GM23338 (cell line): ENCODE measurements around the gene ZNF385B. TPM values are rescaled to one million over a fixed set of nuclear protein-coding genes. Genes with fewer than 3 reads are reported as not detected.
A peak's percentile ranks its signal among the peaks of the same experiment; 100 is the strongest.

ENCODE experiments used
- ATAC-seq: fragments of 200-7000 bp; cut with Tn5 transposase; 3 replicates; pipeline ENCODE4 v1.9.1; 2020
- DNase-seq: peaks from one replicate; pipeline ENCODE4 v3.0.0-alpha.2; 2015; ENCODE audit warnings: low spot score
- H2AFZ ChIP-seq: fragments of 200-600 bp; sonication (generic); 2 replicates; pipeline ENCODE4 v1.8.0; 2016; ENCODE audit warnings: antibody characterized with exemption, mild to moderate bottlenecking, moderate library complexity
- H3F3A ChIP-seq: fragments of 200-600 bp; sonication (generic); replicated peaks from 2 replicates; pipeline ENCODE4 v1.8.0; 2017; ENCODE audit warnings: antibody characterized with exemption, mixed run types, low read depth
- H3K27ac ChIP-seq: fragments of 200-600 bp; sonication (generic); 2 replicates; pipeline ENCODE4 v1.6.1; 2016; ENCODE audit warnings: low read depth
- H3K27me3 ChIP-seq: fragments of 200-600 bp; sonication (generic); 2 replicates; pipeline ENCODE4 v1.8.0; 2016; ENCODE audit warnings: mild to moderate bottlenecking, mixed run types, moderate library complexity; ENCODE audit not compliant: insufficient read depth
- H3K36me3 ChIP-seq: fragments of 200-600 bp; sonication (generic); 2 replicates; pipeline ENCODE4 v1.8.0; 2016; ENCODE audit warnings: mild to moderate bottlenecking; ENCODE audit not compliant: insufficient read depth
- H3K4me1 ChIP-seq: fragments of 200-600 bp; sonication (generic); 2 replicates; pipeline ENCODE4 v1.8.0; 2016; ENCODE audit warnings: mild to moderate bottlenecking, moderate library complexity; ENCODE audit not compliant: insufficient read depth
- H3K4me2 ChIP-seq: fragments of 200-600 bp; sonication (generic); 2 replicates; pipeline ENCODE4 v1.7.1; 2017; ENCODE audit warnings: mixed run types
- H3K4me3 ChIP-seq: fragments of 200-600 bp; sonication (generic); 2 replicates; pipeline ENCODE4 v1.6.1; 2016; ENCODE audit warnings: mixed run types
- H3K79me2 ChIP-seq: fragments of 200-600 bp; sonication (generic); replicated peaks from 2 replicates; pipeline ENCODE4 v1.8.0; 2017; ENCODE audit warnings: mild to moderate bottlenecking; ENCODE audit not compliant: insufficient read depth
- H3K9me2 ChIP-seq: fragments of 200-600 bp; sonication (generic); 2 replicates; pipeline ENCODE4 v1.8.0; 2017; ENCODE audit not compliant: insufficient read depth
- H4K20me1 ChIP-seq: fragments of 200-600 bp; sonication (generic); replicated peaks from 2 replicates; pipeline ENCODE4 v1.8.0; 2017; ENCODE audit warnings: mild to moderate bottlenecking; ENCODE audit not compliant: insufficient read depth
- H3K27ac Mint-ChIP-seq: 2 replicates; pipeline ENCODE4 v1.8.0; 2020; ENCODE audit warnings: inconsistent platforms, mild to moderate bottlenecking, moderate library complexity, mixed read lengths
- H3K27me3 Mint-ChIP-seq: 3 replicates; pipeline ENCODE4 v1.8.0; 2022; ENCODE audit warnings: low read depth, mild to moderate bottlenecking, moderate library complexity, mixed read lengths, inconsistent platforms; ENCODE audit not compliant: insufficient read depth, poor library complexity
- H3K36me3 Mint-ChIP-seq: 3 replicates; pipeline ENCODE4 v1.8.0; 2021; ENCODE audit warnings: low read depth, mild to moderate bottlenecking, inconsistent platforms, moderate library complexity, mixed read lengths
- H3K4me1 Mint-ChIP-seq: 3 replicates; pipeline ENCODE4 v1.8.0; 2020; ENCODE audit warnings: mild to moderate bottlenecking, inconsistent platforms, mixed read lengths
- H3K4me3 Mint-ChIP-seq: 3 replicates; pipeline ENCODE4 v1.8.0; 2021; ENCODE audit warnings: moderate library complexity, mild to moderate bottlenecking, inconsistent platforms, mixed read lengths
- H3K9me3 Mint-ChIP-seq: 3 replicates; pipeline ENCODE4 v1.8.0; 2020; ENCODE audit warnings: moderate library complexity, mild to moderate bottlenecking, inconsistent platforms, mixed read lengths
- CREB1 ChIP-seq: fragments of 250-450 bp; sonication (Bioruptor Pico); IDR thresholded peaks from 2 replicates; pipeline ENCODE4 v1.5.0; 2020; ENCODE audit warnings: low read depth, mild to moderate bottlenecking, moderate library complexity
- EZH2phosphoT487 ChIP-seq: fragments of 200-600 bp; sonication (generic); IDR thresholded peaks from one replicate; pipeline ENCODE4 v1.8.1; 2018; ENCODE audit warnings: antibody characterized with exemption; ENCODE audit not compliant: unreplicated experiment
- JUNB ChIP-seq: IDR thresholded peaks from one replicate; pipeline ENCODE4 v1.6.1; 2016; ENCODE audit warnings: antibody characterized with exemption; ENCODE audit not compliant: unreplicated experiment
- NANOG ChIP-seq: IDR thresholded peaks from 2 replicates; pipeline ENCODE4 v1.6.1; 2016; ENCODE audit warnings: antibody characterized with exemption, borderline replicate concordance
- REST ChIP-seq: IDR thresholded peaks from one replicate; pipeline ENCODE4 v1.6.1; 2018; ENCODE audit warnings: antibody characterized with exemption; ENCODE audit not compliant: unreplicated experiment
- STAT1 ChIP-seq: IDR thresholded peaks from one replicate; pipeline ENCODE4 v1.6.1; 2016; ENCODE audit warnings: antibody characterized with exemption; ENCODE audit not compliant: unreplicated experiment
- ZNF114 ChIP-seq: fragments of 250-450 bp; sonication (Bioruptor Pico); IDR thresholded peaks from 2 replicates; pipeline ENCODE4 v1.5.0; 2020; ENCODE audit warnings: mild to moderate bottlenecking, moderate library complexity
- ZNF331 ChIP-seq: fragments of 250-450 bp; sonication (Bioruptor Pico); IDR thresholded peaks from 2 replicates; pipeline ENCODE4 v1.5.0; 2020; ENCODE audit warnings: low read depth, mild to moderate bottlenecking, moderate library complexity
- ZNF462 ChIP-seq: fragments of 250-450 bp; sonication (Bioruptor Pico); IDR thresholded peaks from 2 replicates; pipeline ENCODE4 v1.5.0; 2020; ENCODE audit warnings: mild to moderate bottlenecking, moderate library complexity
- polyA plus RNA-seq: library from polyadenylated mRNA; unstranded; fragments of >200 nt; fragmentation: Nextera tagmentation; extraction: Ambion mirVana; gene quantifications from 2 replicates; pipeline ENCODE4 v1.2.1, GENCODE V29; 2016
- total RNA-seq: library from RNA; depleted of rRNA; stranded (reverse); fragments of >200 nt; shearing (Covaris generic); gene quantifications from 2 replicates; pipeline ENCODE4 v1.2.3, GENCODE V29; 2014
- TF ChIP-seq, protein P1 (sequence below), 2 experiments: fragments of 200-600 bp in 1 of 2; sonication (generic) in 1 of 2; conservative IDR thresholded peaks; 2 replicates each; pipeline versions ENCODE4 v1.5.1 to v1.6.1; 2016 to 2017; ENCODE audit warnings: antibody characterized with exemption in 2 of 2, low read depth in 2 of 2, mild to moderate bottlenecking in 2 of 2, moderate library complexity in 1 of 2

The ZNF385B gene
- total and polyA plus RNA-seq, 2 experiments from 2014 or later: 1.5 to 4.6 TPM

DNA sequence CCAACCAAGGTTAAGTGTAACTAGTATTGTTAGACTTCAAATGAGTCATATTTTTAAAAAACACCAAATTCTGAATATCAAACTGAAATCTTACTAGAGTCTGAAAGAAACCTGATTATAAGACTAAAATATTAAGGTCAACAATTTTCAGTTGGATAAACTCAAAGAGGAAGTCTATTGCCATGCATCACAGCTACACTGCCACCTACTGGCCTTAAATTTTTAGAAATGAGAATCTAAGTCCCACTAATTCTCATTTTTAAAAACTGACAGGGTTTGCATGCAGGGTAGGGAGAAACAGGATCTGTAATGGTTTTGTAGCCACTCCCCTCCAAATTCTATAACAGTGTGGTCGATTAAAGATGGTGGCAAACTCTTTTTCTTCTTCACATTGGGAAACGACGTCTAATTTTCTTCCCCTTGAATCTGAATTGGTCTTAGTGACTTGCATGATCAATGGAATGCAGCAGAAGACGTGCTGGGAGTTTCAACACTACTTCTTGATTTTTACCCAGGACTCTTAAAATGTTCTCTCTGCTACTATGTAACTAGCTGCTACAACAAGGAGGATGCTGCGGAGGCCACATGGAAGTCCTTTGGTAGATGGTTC is 420.7 kb downstream of the ZNF385B start:
- Histone ChIP-seq H3K36me3 (no peaks in the 10 kb centered on the region), H3K9me2 (no peaks in the 10 kb centered on the region), H3F3A (no peaks in the 10 kb centered on the region), H3K27me3 (no peaks in the 10 kb centered on the region), H4K20me1 (no peaks in the 10 kb centered on the region), H3K4me3 (no peak overlapping the region), H3K79me2 (no peaks in the 10 kb centered on the region), H2AFZ (no peak overlapping the region), H3K4me2 (peak overlapping the region; percentile 59; the same call in 1 of the 2 replicates), H3K4me1 (peaks cover 55% of the 10 kb centered on the region), H3K27ac (no peak overlapping the region)
- peaks cover 42% of the 10 kb centered on the region for H3K4me1 Mint-ChIP-seq
- H3K27ac Mint-ChIP-seq: peak overlapping the region; percentile 41; the same call in 1 of the 2 replicates
- H3K9me3 Mint-ChIP-seq: no peaks in the 10 kb centered on the region
- no peak overlapping the region for H3K4me3 Mint-ChIP-seq
- H3K36me3 Mint-ChIP-seq: no peaks in the 10 kb centered on the region
- no peak for TF ChIP-seq JUNB
- TF ChIP-seq, protein P1, sequence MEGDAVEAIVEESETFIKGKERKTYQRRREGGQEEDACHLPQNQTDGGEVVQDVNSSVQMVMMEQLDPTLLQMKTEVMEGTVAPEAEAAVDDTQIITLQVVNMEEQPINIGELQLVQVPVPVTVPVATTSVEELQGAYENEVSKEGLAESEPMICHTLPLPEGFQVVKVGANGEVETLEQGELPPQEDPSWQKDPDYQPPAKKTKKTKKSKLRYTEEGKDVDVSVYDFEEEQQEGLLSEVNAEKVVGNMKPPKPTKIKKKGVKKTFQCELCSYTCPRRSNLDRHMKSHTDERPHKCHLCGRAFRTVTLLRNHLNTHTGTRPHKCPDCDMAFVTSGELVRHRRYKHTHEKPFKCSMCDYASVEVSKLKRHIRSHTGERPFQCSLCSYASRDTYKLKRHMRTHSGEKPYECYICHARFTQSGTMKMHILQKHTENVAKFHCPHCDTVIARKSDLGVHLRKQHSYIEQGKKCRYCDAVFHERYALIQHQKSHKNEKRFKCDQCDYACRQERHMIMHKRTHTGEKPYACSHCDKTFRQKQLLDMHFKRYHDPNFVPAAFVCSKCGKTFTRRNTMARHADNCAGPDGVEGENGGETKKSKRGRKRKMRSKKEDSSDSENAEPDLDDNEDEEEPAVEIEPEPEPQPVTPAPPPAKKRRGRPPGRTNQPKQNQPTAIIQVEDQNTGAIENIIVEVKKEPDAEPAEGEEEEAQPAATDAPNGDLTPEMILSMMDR (conservative IDR thresholded peaks at IDR 0.05; ENCODE audit: low read depth in 2 of 2): peak; percentile 64 to 89
- peaks cover 3% of the 10 kb centered on the region for H3K27me3 Mint-ChIP-seq
- peak; percentile 78 for DNase-seq
- ATAC-seq: no peak

DNA sequence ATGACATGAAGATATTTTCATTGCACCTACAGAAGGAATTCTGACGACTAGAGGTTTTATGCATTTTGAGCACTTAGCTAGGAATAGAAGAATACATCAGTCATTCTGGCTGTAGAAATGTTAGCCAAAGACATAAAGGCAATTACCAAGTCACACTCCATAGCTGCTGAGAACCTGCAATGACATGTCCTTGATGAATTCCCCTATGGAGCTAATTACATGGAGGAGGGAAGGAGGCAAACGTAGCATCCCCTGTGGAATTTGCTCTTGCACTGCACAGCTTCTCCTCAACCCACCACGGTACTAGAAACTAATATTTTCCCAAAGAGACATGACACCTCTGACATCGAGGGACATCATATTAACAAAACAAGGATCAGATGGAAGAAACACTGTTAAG is 422.8 kb downstream of the ZNF385B start:
- H3K4me1 ChIP-seq: peaks cover 51% of the 10 kb centered on the region
- no peak for TF ChIP-seq ZNF114 (CRISPR knock-in tag)
- TF ChIP-seq NANOG: no peak
- no peak for TF ChIP-seq CREB1 (CRISPR knock-in tag)
- TF ChIP-seq REST: no peak
- TF ChIP-seq EZH2phosphoT487: no peak
- TF ChIP-seq ZNF331 (CRISPR knock-in tag): no peak
- no peak for TF ChIP-seq STAT1
- no peak for TF ChIP-seq ZNF462

More for the DNA sequence above, 422.8 kb downstream of the ZNF385B start:
- H3K36me3 Mint-ChIP-seq: no peaks in the 10 kb centered on the region
- H3K4me3 ChIP-seq: no peak overlapping the region
- no peak overlapping the region; the same call in 1 of the 2 replicates for H2AFZ ChIP-seq
- no peaks in the 10 kb centered on the region for H3K9me2 ChIP-seq
- H3K9me3 Mint-ChIP-seq: no peaks in the 10 kb centered on the region
- no peaks in the 10 kb centered on the region for H3K27me3 ChIP-seq
- H3K27ac Mint-ChIP-seq: no peak overlapping the region
- no peak for DNase-seq
- H3K79me2 ChIP-seq: no peaks in the 10 kb centered on the region
- no peak overlapping the region for H3K4me2 ChIP-seq
- H3K27me3 Mint-ChIP-seq: peaks cover 3% of the 10 kb centered on the region
- no peaks in the 10 kb centered on the region for H3F3A ChIP-seq
- H3K4me1 Mint-ChIP-seq: peaks cover 40% of the 10 kb centered on the region
- H3K4me3 Mint-ChIP-seq: no peak overlapping the region
- no peaks in the 10 kb centered on the region for H4K20me1 ChIP-seq
- ATAC-seq: no peak
- no peak overlapping the region for H3K27ac ChIP-seq
- no peaks in the 10 kb centered on the region for H3K36me3 ChIP-seq
